ENCODE data around the gene MMP15.
"Not testable (repeated sequence)": the region's sequence is repeated elsewhere in the genome, so short reads cannot be mapped to it uniquely, and the experiment has no call there.

Gene MMP15

GRCh38 chr16:58051296-58051695 lies 25.7 kb downstream of the MMP15 start:
- H3K4me3 ChIP-seq (ENCODE audit: low read length): no peak overlapping the region
- no peak for TF ChIP-seq ZNF274 (IDR thresholded peaks at IDR 0.05; ENCODE audit: low read depth, low read length)

- no peak overlapping the region for H3K4me3 ChIP-seq (ENCODE audit: low read length)
Measured at GRCh38 chr16:58051821-58052603, 26.5 kb downstream of the MMP15 start.

GRCh38 chr16:58053682-58054005 lies 28.1 kb downstream of the MMP15 start:
- TF ChIP-seq ZNF274 (IDR thresholded peaks at IDR 0.05; ENCODE audit: low read depth, low read length): no peak
- no peak overlapping the region for H3K4me3 ChIP-seq (ENCODE audit: low read length)

More at GRCh38 chr16:58051821-58052603, 26.5 kb downstream of the MMP15 start:
- no peak for TF ChIP-seq ZNF274 (IDR thresholded peaks at IDR 0.05; ENCODE audit: low read depth, low read length)

- no peak overlapping the region for H3K4me3 ChIP-seq (ENCODE audit: low read length)
- TF ChIP-seq ZNF274 (IDR thresholded peaks at IDR 0.05; ENCODE audit: low read depth, low read length): no peak
Measured at GRCh38 chr16:58054289-58054688, 28.7 kb downstream of the MMP15 start.

GRCh38 chr16:58056580-58056979 lies 31.0 kb downstream of the MMP15 start:
- no peak overlapping the region for H3K4me3 ChIP-seq (ENCODE audit: low read length)
- no peak for TF ChIP-seq ZNF274 (IDR thresholded peaks at IDR 0.05; ENCODE audit: low read depth, low read length)

GRCh38 chr16:58057121-58057520 lies 31.6 kb downstream of the MMP15 start:
- no peak overlapping the region for H3K4me3 ChIP-seq (ENCODE audit: low read length)
- no peak for TF ChIP-seq ZNF274 (IDR thresholded peaks at IDR 0.05; ENCODE audit: low read depth, low read length)

- no peak overlapping the region for H3K4me3 ChIP-seq (ENCODE audit: low read length)
- TF ChIP-seq ZNF274 (IDR thresholded peaks at IDR 0.05; ENCODE audit: low read depth, low read length): no peak
Measured at GRCh38 chr16:58057784-58058183, 32.2 kb downstream of the MMP15 start.

- TF ChIP-seq ZNF274 (IDR thresholded peaks at IDR 0.05; ENCODE audit: low read depth, low read length): no peak
Measured at GRCh38 chr16:58062821-58063220, 37.3 kb downstream of the MMP15 start.

GRCh38 chr16:58063377-58064076 lies 38.0 kb downstream of the MMP15 start:
- H3K4me3 ChIP-seq (ENCODE audit: low read length): no peak overlapping the region
- no peak for TF ChIP-seq ZNF274 (IDR thresholded peaks at IDR 0.05; ENCODE audit: low read depth, low read length)

More at GRCh38 chr16:58062821-58063220, 37.3 kb downstream of the MMP15 start:
- no peak overlapping the region for H3K4me3 ChIP-seq (ENCODE audit: low read length)

- H3K4me3 ChIP-seq (ENCODE audit: low read length): no peak overlapping the region
- no peak for TF ChIP-seq ZNF274 (IDR thresholded peaks at IDR 0.05; ENCODE audit: low read depth, low read length)
Measured at GRCh38 chr16:58070585-58070984, 45.0 kb downstream of the MMP15 start.

- not testable (repeated sequence) for H3K4me3 ChIP-seq (ENCODE audit: low read length)
Measured at GRCh38 chr16:58072134-58072533, 46.6 kb downstream of the MMP15 start.

- H3K4me3 ChIP-seq (ENCODE audit: low read length): not testable (repeated sequence)
Measured at GRCh38 chr16:58073086-58073485, 47.5 kb downstream of the MMP15 start.

- no peak for TF ChIP-seq ZNF274 (IDR thresholded peaks at IDR 0.05; ENCODE audit: low read depth, low read length)
Measured at GRCh38 chr16:58074657-58075056, 49.1 kb downstream of the MMP15 start.

GRCh38 chr16:58076514-58076913 lies 51.0 kb downstream of the MMP15 start:
- no peak for TF ChIP-seq ZNF274 (IDR thresholded peaks at IDR 0.05; ENCODE audit: low read depth, low read length)

More at GRCh38 chr16:58074657-58075056, 49.1 kb downstream of the MMP15 start:
- H3K4me3 ChIP-seq (ENCODE audit: low read length): no peak overlapping the region

GRCh38 chr16:58077796-58078195 lies 52.2 kb downstream of the MMP15 start:
- no peak overlapping the region for H3K4me3 ChIP-seq (ENCODE audit: low read length)
- TF ChIP-seq ZNF274 (IDR thresholded peaks at IDR 0.05; ENCODE audit: low read depth, low read length): no peak

More at GRCh38 chr16:58076514-58076913, 51.0 kb downstream of the MMP15 start:
- no peak overlapping the region for H3K4me3 ChIP-seq (ENCODE audit: low read length)

GRCh38 chr16:58080657-58081056 lies 55.1 kb downstream of the MMP15 start:
- not testable (repeated sequence) for H3K4me3 ChIP-seq (ENCODE audit: low read length)
